Measurements from ENCODE around the gene PIGU.
A peak's percentile ranks its signal among the peaks of the same experiment; 100 is the strongest.
"Not testable (repeated sequence)": the region's sequence is repeated elsewhere in the genome, so short reads cannot be mapped to it uniquely, and the experiment has no call there.

Gene PIGU

GRCh38 chr20:34532756-34533155 lies 144.1 kb downstream of the PIGU start:
- no peak for DNase-seq (ENCODE audit: low read depth)

DNA sequence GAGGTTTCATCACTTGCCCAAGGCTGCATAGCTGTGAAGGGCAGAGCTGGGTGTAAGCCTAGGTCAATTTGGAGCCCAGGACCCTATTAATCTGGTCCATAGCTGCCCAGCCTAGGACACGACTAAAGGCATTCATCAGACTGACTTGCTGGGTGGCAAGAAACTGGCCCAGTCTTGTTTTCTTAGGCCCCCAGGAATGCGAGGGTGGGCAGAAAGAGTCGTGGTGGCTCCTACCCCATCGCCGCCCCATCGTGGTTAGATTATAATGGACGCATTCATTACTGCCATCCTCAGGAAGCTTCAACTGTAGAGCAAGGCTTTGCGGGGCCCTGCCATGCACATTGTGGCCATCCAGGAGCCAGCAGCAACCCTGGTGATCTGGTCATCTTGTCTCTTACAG lies 144.6 kb downstream of the PIGU start:
- no peak for DNase-seq (ENCODE audit: low read depth)

DNA sequence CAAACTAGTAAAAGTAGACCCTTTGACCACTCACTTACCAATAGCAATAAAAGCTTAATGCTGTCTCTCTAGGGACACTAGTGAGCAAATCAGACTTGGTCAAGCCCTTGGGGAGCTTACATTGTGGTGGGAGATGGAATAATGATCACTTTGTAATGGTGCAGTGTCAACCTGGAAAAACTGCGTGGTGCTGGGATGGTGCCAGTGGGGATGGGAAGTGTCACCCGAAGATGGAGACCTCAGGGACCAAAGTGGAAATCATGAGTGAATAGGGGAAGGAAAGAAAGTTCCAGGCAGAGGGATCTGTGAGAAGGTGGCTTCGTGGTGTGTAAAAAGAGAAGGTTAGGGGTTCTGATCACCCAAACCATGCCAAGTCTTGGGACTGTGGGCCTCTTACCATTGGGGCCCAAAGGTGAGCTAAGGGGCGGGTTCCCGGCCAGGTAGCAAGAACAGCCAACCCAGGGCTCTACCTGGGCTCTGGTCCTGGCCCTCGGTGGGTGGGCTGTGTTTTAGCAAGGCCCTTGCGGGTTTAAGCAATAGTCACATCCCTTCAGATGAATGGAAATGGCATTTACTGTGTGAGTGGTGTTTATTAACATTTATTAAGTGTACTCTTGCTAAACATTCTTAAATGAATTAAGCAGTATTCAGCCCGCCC lies 145.2 kb downstream of the PIGU start:
- no peak for DNase-seq (ENCODE audit: low read depth)

DNA sequence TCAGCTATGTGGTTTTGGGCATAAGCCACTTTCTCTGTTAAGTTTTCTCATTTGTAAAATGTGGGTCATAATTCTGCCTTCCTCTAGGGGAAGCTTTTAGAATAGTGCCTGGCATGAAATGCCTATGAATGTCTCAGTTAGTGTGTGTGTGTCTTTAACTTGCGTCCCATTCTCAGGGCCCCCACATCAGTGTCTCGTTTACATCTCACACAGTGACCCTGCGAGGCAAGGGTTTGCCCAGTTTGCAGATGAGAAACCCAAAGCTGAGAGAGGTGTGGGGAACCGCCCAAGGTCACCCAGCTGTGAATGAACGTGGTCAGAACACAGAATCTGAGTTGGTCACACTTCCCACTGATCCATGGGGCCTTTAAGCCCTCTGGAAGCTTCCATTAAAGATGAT lies 146.6 kb downstream of the PIGU start:
- DNase-seq (ENCODE audit: low read depth): no peak

GRCh38 chr20:34529742-34530141 lies 147.2 kb downstream of the PIGU start:
- no peak for DNase-seq (ENCODE audit: low read depth)

DNA sequence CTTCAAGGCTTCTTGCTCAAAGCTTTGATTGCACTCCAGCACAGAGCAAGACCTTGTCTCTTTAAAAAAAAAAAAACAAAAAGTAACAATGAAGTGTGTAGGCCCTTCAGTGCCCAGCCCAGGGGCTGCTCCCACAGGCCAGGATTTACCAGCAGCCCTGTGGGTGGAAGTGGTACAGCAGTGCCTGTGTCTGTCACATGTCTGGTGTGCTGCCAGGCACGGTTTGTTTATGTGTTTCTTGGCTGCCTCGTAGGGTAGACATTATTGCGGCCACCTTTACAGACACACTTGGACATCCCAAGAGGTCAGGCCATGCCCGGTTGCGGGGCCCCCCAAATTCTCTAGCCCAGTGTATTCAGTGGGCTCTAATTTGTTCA lies 148.0 kb downstream of the PIGU start:
- DNase-seq (ENCODE audit: low read depth): no peak

GRCh38 chr20:34527016-34527415 lies 149.9 kb downstream of the PIGU start:
- no peak for DNase-seq (ENCODE audit: low read depth)

- no peak for DNase-seq (ENCODE audit: low read depth)
These were observed 150.4 kb downstream of the PIGU start for GRCh38 chr20:34526466-34526865.

DNA sequence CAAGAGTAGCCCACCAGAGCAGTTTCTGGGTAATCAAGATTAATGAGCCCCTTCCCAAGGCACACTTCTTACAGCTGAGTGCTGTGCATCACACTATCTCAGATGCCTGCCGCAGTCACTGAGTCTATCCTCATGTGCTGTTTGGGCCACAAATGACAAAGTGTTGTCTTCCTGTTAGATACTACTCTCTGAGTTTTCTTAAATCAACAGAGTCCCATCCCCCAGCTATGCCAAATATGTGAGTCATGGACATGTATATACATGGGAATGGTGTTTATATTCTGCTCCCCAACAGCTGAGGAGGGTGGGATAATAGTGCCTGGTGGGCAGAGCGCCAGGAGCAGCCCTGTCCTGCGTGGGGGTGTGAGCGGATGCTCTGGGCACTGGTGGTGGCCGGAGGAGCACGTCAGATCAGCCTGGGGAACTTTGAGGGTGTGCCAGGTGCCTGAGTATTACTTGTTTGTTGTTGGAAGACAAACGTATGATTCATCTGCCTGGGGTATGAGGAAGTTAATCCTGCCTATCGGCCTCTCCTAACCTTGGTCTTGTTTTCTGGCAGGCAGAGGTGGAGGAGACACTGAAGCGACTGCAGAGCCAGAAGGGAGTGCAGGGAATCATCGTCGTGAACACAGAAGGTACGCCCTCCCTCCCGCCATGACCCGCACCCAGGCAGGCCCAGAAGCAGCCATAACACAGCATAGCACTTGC lies 151.0 kb downstream of the PIGU start:
- DNase-seq (ENCODE audit: low read depth): peak; percentile 85

- DNase-seq (ENCODE audit: low read depth): no peak
These were observed 151.6 kb downstream of the PIGU start for GRCh38 chr20:34525342-34525708.

DNA sequence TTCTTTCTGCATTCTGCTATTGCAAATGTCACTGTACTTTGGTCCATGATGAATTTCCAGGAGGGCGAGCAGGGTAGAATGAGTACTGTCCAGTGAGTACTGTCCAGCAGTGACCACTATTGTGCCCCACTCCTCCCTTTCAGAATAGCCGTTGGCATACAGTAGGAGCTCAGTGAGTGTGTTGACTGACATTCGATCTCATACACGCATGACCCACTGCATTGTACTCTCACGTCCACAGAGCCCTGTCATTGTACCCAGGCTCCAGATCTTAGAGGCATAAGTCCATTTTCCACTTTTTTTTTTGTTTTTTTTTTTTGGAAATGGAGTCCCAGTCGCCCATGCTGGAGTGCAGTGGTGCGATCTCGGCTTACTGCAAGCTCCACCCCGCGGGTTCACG lies 152.5 kb downstream of the PIGU start:
- DNase-seq (ENCODE audit: low read depth): no peak

DNA sequence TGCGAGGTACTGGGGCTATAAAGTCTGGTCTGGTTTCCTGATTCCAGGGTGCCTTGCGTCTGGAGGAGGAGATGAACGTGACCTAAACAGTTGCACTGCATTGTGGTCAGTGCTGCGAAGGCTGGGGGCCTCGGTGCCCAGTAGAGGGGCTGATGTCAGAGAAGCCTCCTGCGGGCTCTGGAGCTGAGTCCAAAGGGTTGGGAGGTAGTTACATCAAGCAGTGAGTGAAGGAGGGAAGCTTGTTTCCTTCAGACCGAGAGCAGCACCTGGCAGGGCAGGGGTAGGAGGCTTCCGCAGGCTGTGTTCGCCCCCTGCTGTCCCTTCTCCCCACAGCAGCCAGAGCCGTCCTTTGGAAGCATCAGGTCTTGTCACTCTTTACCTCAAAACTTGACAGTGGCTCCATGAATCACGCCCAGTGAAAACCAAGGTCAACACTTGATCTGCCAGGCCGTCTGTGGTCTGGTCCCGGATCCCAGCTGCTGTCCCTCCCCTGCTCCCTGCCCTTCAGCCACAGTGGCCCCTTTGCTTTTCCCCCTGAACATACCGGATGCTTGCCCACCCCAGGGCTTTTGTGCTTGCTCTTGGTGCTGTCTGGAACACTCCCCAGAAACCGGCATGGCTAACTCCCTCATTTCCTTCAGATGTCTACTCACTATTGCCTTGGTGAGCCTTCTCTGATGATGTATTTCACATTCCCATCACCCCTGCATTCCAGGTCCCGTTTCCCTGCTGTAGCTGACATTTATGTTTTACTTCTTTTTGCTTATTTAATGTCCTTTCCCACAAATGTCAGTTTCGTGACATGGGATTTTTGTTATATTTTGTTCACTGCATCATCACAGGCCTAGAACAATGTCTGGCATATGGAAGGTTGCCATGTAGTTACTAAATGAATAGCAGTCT lies 153.7 kb downstream of the PIGU start:
- DNase-seq (ENCODE audit: low read depth): peak; percentile 47

GRCh38 chr20:34519841-34520240 lies 157.1 kb downstream of the PIGU start:
- DNase-seq (ENCODE audit: low read depth): not testable (repeated sequence)

GRCh38 chr20:34518863-34519262 lies 158.0 kb downstream of the PIGU start:
- not testable (repeated sequence) for DNase-seq (ENCODE audit: low read depth)

DNA sequence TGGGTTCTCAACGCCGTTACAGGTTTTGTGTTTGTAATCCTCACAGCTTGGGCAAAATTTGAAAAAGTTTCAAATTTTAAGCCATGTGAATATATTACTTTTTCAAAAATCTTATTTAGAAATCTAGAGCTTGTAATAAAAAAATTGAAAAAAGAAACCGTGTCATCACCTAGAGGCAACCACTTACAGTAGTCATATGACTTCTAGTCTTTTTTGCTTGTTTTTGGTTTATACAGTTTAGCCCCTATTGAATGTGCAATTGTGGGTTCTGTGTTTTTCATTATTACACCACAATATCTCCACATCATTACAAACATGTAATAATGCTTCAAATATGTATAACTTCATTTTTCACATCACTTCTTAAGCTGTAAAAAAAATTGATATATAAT lies 159.8 kb downstream of the PIGU start:
- no peak for DNase-seq (ENCODE audit: low read depth)

- peak; percentile 94 for DNase-seq (ENCODE audit: low read depth)
These were observed 160.4 kb downstream of the PIGU start, which contains the start of gene DYNLRB1 for GRCh38 chr20:34516247-34517113. DYNLRB1 (plus strand) TSS chr20:34516422; CDS start chr20:34516459, 37 bp downstream.

DNA sequence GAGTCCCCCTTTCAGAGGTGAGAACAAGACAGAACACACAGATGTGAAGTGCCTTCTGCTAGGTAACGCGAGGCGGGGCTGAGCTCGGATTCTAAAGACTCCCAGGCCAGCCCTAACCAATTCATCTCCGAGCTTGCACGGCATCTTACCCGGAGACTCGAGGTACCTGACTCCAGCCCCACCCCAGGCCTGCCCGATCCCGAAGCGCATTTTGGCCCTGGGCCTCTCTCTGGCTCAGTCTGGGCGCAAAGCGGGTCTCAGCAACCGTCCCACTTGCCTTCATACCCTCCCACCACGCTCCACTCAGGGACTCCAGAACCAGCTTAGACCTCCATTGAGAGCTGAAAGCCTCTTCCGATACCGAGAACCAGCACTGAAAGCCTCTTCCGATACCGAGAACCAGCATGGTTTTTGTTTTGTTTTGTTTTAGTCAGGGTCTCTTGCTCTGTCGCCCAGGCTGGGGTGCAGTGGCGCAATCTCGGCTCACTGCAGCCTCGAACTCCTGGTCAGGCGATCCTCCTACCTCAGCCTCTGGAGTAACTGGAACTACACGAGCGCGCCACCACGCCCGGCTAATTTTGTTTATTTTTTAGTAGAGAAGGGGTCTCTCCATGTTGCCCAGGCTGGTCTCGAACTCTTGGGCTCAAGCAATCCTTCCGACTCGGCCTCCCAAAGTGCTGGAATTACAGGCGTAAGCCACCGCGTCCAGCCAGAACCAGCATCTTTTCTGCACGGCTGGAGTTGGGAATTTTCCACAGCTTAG lies 161.2 kb downstream of the PIGU start:
- DNase-seq (ENCODE audit: low read depth): no peak

GRCh38 chr20:34514897-34515483 lies 161.9 kb downstream of the PIGU start:
- no peak for DNase-seq (ENCODE audit: low read depth)

GRCh38 chr20:34514034-34514433 lies 162.9 kb downstream of the PIGU start:
- not testable (repeated sequence) for DNase-seq (ENCODE audit: low read depth)

DNA sequence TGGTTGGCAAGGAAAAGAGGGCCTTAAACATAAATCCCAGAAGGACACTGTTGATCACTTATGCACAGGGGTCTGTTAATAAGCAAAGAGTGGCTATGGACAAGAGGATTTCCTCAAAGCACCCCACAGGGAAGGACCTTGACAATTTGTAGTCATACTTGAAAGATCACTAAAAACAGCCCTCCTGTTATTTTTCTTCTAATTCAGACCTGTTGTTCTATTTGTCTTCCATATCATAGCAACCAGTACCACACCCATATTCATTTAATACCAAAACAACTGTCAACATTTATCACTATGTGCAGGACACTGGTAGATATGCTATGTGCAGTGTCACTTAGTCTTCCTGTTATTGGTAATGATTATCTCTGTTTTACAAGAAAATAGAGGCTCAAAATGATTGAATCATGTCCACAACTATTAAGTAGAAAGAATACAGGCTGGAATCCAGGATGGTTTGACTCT lies 163.9 kb downstream of the PIGU start:
- no peak for DNase-seq (ENCODE audit: low read depth)

Measured in stromal cell of bone marrow (primary cell).